HG03159 (cell line): Measurements from ENCODE around the gene PRKAG3.

ENCODE experiments used
- ATAC-seq: cut with Tn5 transposase; IDR thresholded peaks from one replicate; pipeline ENCODE4 v1.9.1; 2021; ENCODE audit warnings: mild to moderate bottlenecking, moderate library complexity; ENCODE audit not compliant: unreplicated experiment

The PRKAG3 gene

GRCh38 chr2:218831378-218831990, at the start of gene PRKAG3:
TSS of gene PRKAG3 (minus strand) at chr2:218831803.
- no peak for ATAC-seq

GRCh38 chr2:218880859-218881594, 49.4 kb upstream of the PRKAG3 start:
- no peak for ATAC-seq

GRCh38 chr2:218880102-218880858, 48.7 kb upstream of the PRKAG3 start, which contains the start of gene WNT10A:
TSS of gene WNT10A (plus strand) at chr2:218880852. CDS start at chr2:218880996, 144 bp downstream.
- peak; percentile 67 for ATAC-seq

GRCh38 chr2:218879776-218880101, 48.1 kb upstream of the PRKAG3 start:
- no peak for ATAC-seq

- no peak for ATAC-seq
Observed at GRCh38 chr2:218878926-218879761, 47.5 kb upstream of the PRKAG3 start.

- no peak for ATAC-seq
Observed at GRCh38 chr2:218878486-218878885, 46.9 kb upstream of the PRKAG3 start.

GRCh38 chr2:218877891-218878290, 46.3 kb upstream of the PRKAG3 start:
- no peak for ATAC-seq

- no peak for ATAC-seq
Observed at GRCh38 chr2:218877331-218877730, 45.7 kb upstream of the PRKAG3 start.

- no peak for ATAC-seq
Observed at GRCh38 chr2:218876562-218877219, 45.1 kb upstream of the PRKAG3 start.

- ATAC-seq = no peak
Observed at GRCh38 chr2:218875692-218876246, 44.2 kb upstream of the PRKAG3 start.

- no peak for ATAC-seq
Observed at GRCh38 chr2:218873359-218874194, 42.0 kb upstream of the PRKAG3 start.

GRCh38 chr2:218872645-218873358, 41.2 kb upstream of the PRKAG3 start:
- ATAC-seq = no peak

GRCh38 chr2:218871345-218872302, 40.0 kb upstream of the PRKAG3 start:
- ATAC-seq = no peak

GRCh38 chr2:218870984-218871344, 39.4 kb upstream of the PRKAG3 start:
- no peak for ATAC-seq

GRCh38 chr2:218869064-218869463, 37.5 kb upstream of the PRKAG3 start:
- no peak for ATAC-seq

GRCh38 chr2:218867900-218868299, 36.3 kb upstream of the PRKAG3 start:
- no peak for ATAC-seq

- no peak for ATAC-seq
Observed at GRCh38 chr2:218865999-218866398, 34.4 kb upstream of the PRKAG3 start.

GRCh38 chr2:218865396-218865795, 33.8 kb upstream of the PRKAG3 start:
- no peak for ATAC-seq
